Measurements from ENCODE around the gene FANCL.

The FANCL gene

DNA sequence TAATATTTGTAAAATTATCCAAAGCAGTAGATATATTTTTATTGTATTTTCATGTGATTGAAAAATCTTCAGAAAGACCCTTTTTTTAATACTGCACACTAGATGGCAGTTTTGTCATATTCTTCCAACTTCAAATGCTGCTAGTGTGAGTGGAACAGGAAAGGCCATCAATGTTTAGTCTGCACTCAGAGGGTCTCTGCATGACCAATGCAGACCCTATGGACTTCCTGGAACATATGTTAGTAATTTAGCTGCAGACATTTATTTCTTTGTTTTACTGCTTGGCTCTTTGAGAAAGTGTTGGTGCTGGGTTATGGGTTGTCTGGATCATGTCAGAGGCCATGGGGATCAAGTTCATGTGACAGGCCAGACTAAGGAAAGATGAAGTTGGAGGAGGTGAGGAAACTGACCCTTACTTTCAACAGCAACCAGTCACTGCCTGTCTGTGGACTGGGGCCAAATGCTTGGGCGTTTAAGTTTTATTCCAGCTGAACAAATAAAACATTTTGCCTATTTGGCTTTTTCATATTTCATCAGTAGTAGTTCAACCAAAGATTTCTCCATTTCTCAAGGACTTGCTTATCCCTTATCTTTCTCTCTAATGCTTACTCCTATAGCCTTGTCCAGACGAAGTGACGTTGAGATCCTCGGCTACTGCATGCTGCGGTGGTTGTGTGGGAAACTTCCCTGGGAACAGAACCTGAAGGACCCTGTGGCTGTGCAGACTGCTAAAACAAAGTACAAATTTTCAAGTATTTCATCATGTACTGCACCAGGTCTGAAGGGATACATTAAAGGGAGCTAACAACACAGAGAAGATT, 109.7 kb downstream of the FANCL start:
- H3K9ac ChIP-seq (ENCODE audit: low read length) = no peak overlapping the region
- no peaks in the 10 kb centered on the region for H3F3A ChIP-seq (ENCODE audit: insufficient read depth, low read length)
- H3K27ac ChIP-seq (ENCODE audit: low read depth, low read length, poor library complexity, severe bottlenecking) = no peak overlapping the region

DNA sequence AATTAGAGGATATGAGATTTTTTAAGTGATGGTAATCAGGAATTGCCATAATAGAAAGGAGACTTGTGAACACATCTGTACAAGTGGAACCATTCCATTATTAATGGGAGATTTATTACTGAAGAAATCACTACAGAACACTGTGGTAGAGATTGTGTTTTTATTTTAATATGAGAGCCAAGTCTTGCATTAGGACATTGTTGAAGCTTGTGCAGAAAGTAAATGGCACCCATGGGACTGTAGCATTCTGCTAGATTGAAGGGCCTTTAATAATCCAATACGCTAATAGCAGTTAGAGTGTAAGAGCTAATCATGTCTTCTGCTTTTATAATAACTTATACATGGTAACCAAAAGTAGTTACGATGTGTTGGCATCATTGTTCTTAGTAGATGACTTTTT, 110.9 kb downstream of the FANCL start:
- H3K79me2 ChIP-seq (ENCODE audit: insufficient read depth, low read length) = no peaks in the 10 kb centered on the region; the same call in 1 of the 2 replicates
- TF ChIP-seq EZH2 (IDR thresholded peaks at IDR 0.05; ENCODE audit: borderline replicate concordance, low read length) = no peak

More for the DNA sequence above, 109.7 kb downstream of the FANCL start:
- Histone ChIP-seq H3K36me3 (ENCODE audit: insufficient read depth, low read length) (peaks cover 11% of the 10 kb centered on the region; the same call in 1 of the 2 replicates), H2AFZ (ENCODE audit: low read length) (no peak overlapping the region), H3K9me3 (ENCODE audit: low read length) (no peaks in the 10 kb centered on the region), H3K4me3 (ENCODE audit: low read depth, low read length, poor library complexity, severe bottlenecking) (no peak overlapping the region), H3K4me1 (ENCODE audit: insufficient read depth, low read length, severe bottlenecking) (no peaks in the 10 kb centered on the region), H4K20me1 (ENCODE audit: insufficient read depth, low read length) (no peaks in the 10 kb centered on the region), H3K27me3 (ENCODE audit: insufficient read depth, low read length) (no peaks in the 10 kb centered on the region), H3K4me2 (ENCODE audit: low read length) (no peak overlapping the region), H3K9me2 (ENCODE audit: low read depth, low read length) (no peaks in the 10 kb centered on the region), H3K79me2 (ENCODE audit: insufficient read depth, low read length) (no peaks in the 10 kb centered on the region; the same call in 1 of the 2 replicates)
- TF ChIP-seq CTCF (IDR thresholded peaks at IDR 0.05; ENCODE audit: low read length) (peak; percentile 40), EZH2 (IDR thresholded peaks at IDR 0.05; ENCODE audit: borderline replicate concordance, low read length) (no peak)

DNA sequence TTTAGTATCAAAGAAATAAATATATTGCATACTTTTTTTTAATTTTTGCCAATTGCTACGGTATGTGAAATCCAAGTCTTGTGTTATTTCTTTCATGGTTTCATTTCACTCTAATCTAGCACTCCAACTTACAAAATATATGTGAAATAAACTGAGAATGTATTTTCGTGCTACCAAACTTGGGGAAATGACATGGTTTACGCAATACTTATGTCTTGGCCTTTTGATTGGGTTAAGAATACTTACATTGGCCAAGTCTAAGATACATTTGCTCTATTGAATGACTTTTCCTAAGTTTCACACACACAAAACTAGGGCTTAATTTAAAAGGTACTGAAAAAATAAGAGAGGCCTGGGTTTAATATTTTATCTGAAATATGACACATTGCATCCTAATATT, 114.0 kb downstream of the FANCL start:
- no peaks in the 10 kb centered on the region for H3K9me2 ChIP-seq (ENCODE audit: low read depth, low read length)
- no peak overlapping the region for H2AFZ ChIP-seq (ENCODE audit: low read length)
- no peak overlapping the region for H3K9ac ChIP-seq (ENCODE audit: low read length)
- H3K27ac ChIP-seq (ENCODE audit: low read depth, low read length, poor library complexity, severe bottlenecking) = no peak overlapping the region
- H4K20me1 ChIP-seq (ENCODE audit: insufficient read depth, low read length) = no peaks in the 10 kb centered on the region
- no peaks in the 10 kb centered on the region for H3K9me3 ChIP-seq (ENCODE audit: low read length)
- no peaks in the 10 kb centered on the region for H3K27me3 ChIP-seq (ENCODE audit: insufficient read depth, low read length)
- H3K36me3 ChIP-seq (ENCODE audit: insufficient read depth, low read length) = peaks cover 19% of the 10 kb centered on the region; the same call in 1 of the 2 replicates
- H3K4me2 ChIP-seq (ENCODE audit: low read length) = no peak overlapping the region
- H3K79me2 ChIP-seq (ENCODE audit: insufficient read depth, low read length) = no peaks in the 10 kb centered on the region; the same call in 1 of the 2 replicates
- no peaks in the 10 kb centered on the region for H3K4me1 ChIP-seq (ENCODE audit: insufficient read depth, low read length, severe bottlenecking)
- no peak for TF ChIP-seq EZH2 (IDR thresholded peaks at IDR 0.05; ENCODE audit: borderline replicate concordance, low read length)
- TF ChIP-seq CTCF (IDR thresholded peaks at IDR 0.05; ENCODE audit: low read length) = no peak
- H3K4me3 ChIP-seq (ENCODE audit: low read depth, low read length, poor library complexity, severe bottlenecking) = no peak overlapping the region
- no peaks in the 10 kb centered on the region for H3F3A ChIP-seq (ENCODE audit: insufficient read depth, low read length)

More for the DNA sequence above, 110.9 kb downstream of the FANCL start:
- Histone ChIP-seq H3K27me3 (ENCODE audit: insufficient read depth, low read length) (no peaks in the 10 kb centered on the region), H3K36me3 (ENCODE audit: insufficient read depth, low read length) (peaks cover 11% of the 10 kb centered on the region; the same call in 1 of the 2 replicates), H3K9me3 (ENCODE audit: low read length) (no peaks in the 10 kb centered on the region), H3K4me2 (ENCODE audit: low read length) (no peak overlapping the region), H3K9ac (ENCODE audit: low read length) (no peak overlapping the region), H3K4me3 (ENCODE audit: low read depth, low read length, poor library complexity, severe bottlenecking) (no peak overlapping the region), H2AFZ (ENCODE audit: low read length) (no peak overlapping the region), H3F3A (ENCODE audit: insufficient read depth, low read length) (no peaks in the 10 kb centered on the region), H3K27ac (ENCODE audit: low read depth, low read length, poor library complexity, severe bottlenecking) (no peak overlapping the region), H3K4me1 (ENCODE audit: insufficient read depth, low read length, severe bottlenecking) (no peaks in the 10 kb centered on the region), H4K20me1 (ENCODE audit: insufficient read depth, low read length) (no peaks in the 10 kb centered on the region), H3K9me2 (ENCODE audit: low read depth, low read length) (no peaks in the 10 kb centered on the region)
